HepG2 (cell line): Measurements from ENCODE around the gene CABLES1.

Experiments
- ATF2 ChIP-seq: sonication (generic); formaldehyde crosslinking; IDR thresholded peaks from 2 replicates; pipeline ENCODE4 v1.4.0; 2020; ENCODE audit warnings: missing genetic modification reagents
- CTCF ChIP-seq: sonication (generic); formaldehyde crosslinking; IDR thresholded peaks from 2 replicates; pipeline ENCODE4 v1.5.0; 2020; ENCODE audit warnings: mild to moderate bottlenecking, missing genetic modification reagents, moderate library complexity
- FOSL2 ChIP-seq: sonication (generic); formaldehyde crosslinking; IDR thresholded peaks from 2 replicates; pipeline ENCODE4 v1.4.0; 2020; ENCODE audit warnings: missing genetic modification reagents
- FOXP4 ChIP-seq: sonication (generic); formaldehyde crosslinking; IDR thresholded peaks from 2 replicates; pipeline ENCODE4 v1.4.0; 2020; ENCODE audit warnings: missing genetic modification reagents
- HOXD1 ChIP-seq: sonication (generic); formaldehyde crosslinking; IDR thresholded peaks from 2 replicates; pipeline ENCODE4 v1.5.0; 2020; ENCODE audit warnings: missing genetic modification reagents
- STAT5B ChIP-seq: sonication (generic); formaldehyde crosslinking; IDR thresholded peaks from 2 replicates; pipeline ENCODE4 v1.4.0; 2020; ENCODE audit warnings: missing genetic modification reagents
- ZNF136 ChIP-seq: sonication (generic); formaldehyde crosslinking; IDR thresholded peaks from 2 replicates; pipeline ENCODE4 v1.8.1; 2022; ENCODE audit warnings: low read depth, mild to moderate bottlenecking, moderate library complexity, missing genetic modification reagents

DNA sequence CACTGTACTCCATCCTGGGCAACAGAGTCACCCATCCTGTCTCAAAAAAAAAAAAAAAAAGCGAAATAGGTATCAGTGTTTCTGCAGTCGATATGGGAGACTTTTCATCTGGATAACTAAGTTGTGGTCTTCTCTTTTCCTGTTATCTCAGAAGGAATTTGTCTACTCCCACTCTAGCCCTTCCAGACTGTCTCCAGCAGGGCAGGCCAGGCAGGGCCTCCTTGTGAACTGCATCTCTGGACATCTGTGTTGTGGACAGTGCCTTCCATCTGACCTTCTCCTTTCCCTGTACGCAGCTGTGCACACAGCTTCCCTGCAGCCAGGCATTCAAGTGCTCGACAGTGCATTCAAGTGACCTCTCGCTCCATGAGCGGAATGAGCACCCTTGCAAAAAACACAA lies 110.2 kb downstream of the CABLES1 start:
- TF ChIP-seq CTCF (CRISPR knock-in tag) (no peak), FOXP4 (CRISPR knock-in tag) (no peak), STAT5B (no peak), HOXD1 (CRISPR knock-in tag) (no peak), ZNF136 (no peak), ATF2 (CRISPR knock-in tag) (no peak), FOSL2 (CRISPR knock-in tag) (no peak)
